Spleen (tissue), 11 donors: ENCODE results near the gene CCSER2. TPM values are rescaled to one million over a fixed set of nuclear protein-coding genes. Genes with fewer than 3 reads are reported as not detected.

ENCODE experiments used
- DNase-seq: peaks from one replicate; pipeline ENCODE4 v3.0.0-alpha.2; 2020
- H3K27ac ChIP-seq, 8 donors: fragments of 200-600 bp; sonication (generic) in 7 of 8; 1 replicate in 4 of 8; 2 replicates in 4 of 8; pipeline versions ENCODE4 v1.5.0 to v1.8.0; 2016 to 2021; ENCODE audit warnings: inconsistent platforms in 4 of 8, mild to moderate bottlenecking in 4 of 8, moderate library complexity in 1 of 8
- H3K27me3 ChIP-seq, 7 donors: fragments of 200-600 bp; sonication (generic) in 6 of 7; replicated peaks in 1 of 7; 1 replicate in 4 of 7; 2 replicates in 3 of 7; pipeline versions ENCODE4 v1.5.0 to v1.8.0; 2016 to 2021; ENCODE audit warnings: inconsistent platforms in 3 of 7, mild to moderate bottlenecking in 1 of 7
- H3K36me3 ChIP-seq, 6 donors: fragments of 200-600 bp; sonication (generic) in 5 of 6; 1 replicate in 4 of 6; 2 replicates in 2 of 6; pipeline versions ENCODE4 v1.5.0 to v1.8.0; 2016 to 2021; ENCODE audit warnings: inconsistent platforms in 2 of 6
- H3K4me1 ChIP-seq, 6 donors: fragments of 200-600 bp; sonication (generic) in 5 of 6; 1 replicate in 3 of 6; 2 replicates in 3 of 6; pipeline versions ENCODE4 v1.5.0 to v1.8.0; 2016 to 2021; ENCODE audit warnings: inconsistent platforms in 3 of 6
- H3K4me3 ChIP-seq, 8 donors: fragments of 200-600 bp; sonication (generic) in 7 of 8; 1 replicate in 4 of 8; 2 replicates in 4 of 8; pipeline versions ENCODE4 v1.5.0 to v1.8.0; 2016 to 2021; ENCODE audit warnings: inconsistent platforms in 4 of 8, mild to moderate bottlenecking in 4 of 8, moderate library complexity in 2 of 8
- H3K9me3 ChIP-seq, 8 donors: fragments of 200-600 bp; sonication (generic) in 7 of 8; 1 replicate in 4 of 8; 2 replicates in 4 of 8; pipeline versions ENCODE4 v1.5.0 to v1.8.0; 2016 to 2021; ENCODE audit warnings: inconsistent platforms in 4 of 8
- POLR2A ChIP-seq, 3 donors: fragments of 450-650 bp; IDR thresholded peaks; one replicate each; pipeline ENCODE4 v1.5.1; 2017; ENCODE audit warnings: antibody characterized with exemption in 3 of 3, mild to moderate bottlenecking in 1 of 3
- POLR2AphosphoS5 ChIP-seq, 3 donors: sonication (generic); formaldehyde crosslinking; IDR thresholded peaks; one replicate each; pipeline ENCODE4 v1.5.1; 2017; ENCODE audit warnings: antibody characterized with exemption in 3 of 3
- WGBS, 5 donors: extraction: QIAGEN DNeasy Blood & Tissue Kit in 3 of 5; methylation state at CpG; one replicate each; pipeline versions ENCODE4 v1.1.5 to v1.1.7; 2013 to 2018; 5-methylcytosine and 5-hydroxymethylcytosine counted together
- intact Hi-C: fragments of 100-400 bp; cut with DNase I; formaldehyde crosslinking; loops from one replicate; pipeline ENCODE4 v1.15.0; 2023; ENCODE audit warnings: low total_unique reads
- polyA plus RNA-seq, 3 donors: library from polyadenylated mRNA; stranded (reverse); fragments of 200-250 nt; gene quantifications; one replicate each; pipeline ENCODE4 v1.2.1, GENCODE V29; 2013
- total RNA-seq, 7 donors: library from RNA; depleted of rRNA in 3 of 7; stranded (reverse); fragments of >200 nt in 3 of 7; fragmentation: NEBNext Ultra II Directional in 4 of 7; extraction: Animal tissue kit (Norgen Biotek cat#: 25700) in 4 of 7; gene quantifications; one replicate each; pipeline versions ENCODE4 v1.1.0 to v1.2.1, GENCODE V29; 2016 to 2021
- TF ChIP-seq, protein P1 (sequence below), 11 experiments: fragments of 200-600 bp in 7 of 11; fragments of 450-650 bp in 4 of 11; sonication (generic) in 4 of 11; IDR thresholded peaks in 8 of 11; conservative IDR thresholded peaks in 3 of 11; 1 replicate in 7 of 11; 2 replicates in 4 of 11; pipeline versions ENCODE4 v1.4.0 to v1.8.0; 2016 to 2021; ENCODE audit warnings: antibody characterized with exemption in 11 of 11, inconsistent platforms in 4 of 11, mild to moderate bottlenecking in 1 of 11
- donor health status: healthy with polysubstance abuse.
- donor health status: DM: no; HTN: no; CAD: no; lungs with moderate emphysema.
- donor health status: DM: no; HTN: no; CAD: no.
- donor health status: Bipolar disorder and iron deficiency.
- donor health status: healthy.
- donor health status: DM: no; HTN: no; CAD: no.
- donor health status: DM: yes; HTN: yes; CAD: no.

Gene CCSER2
- total and polyA plus RNA-seq, 10 donors: 5.3 to 61.4 (median 45.2) TPM

DNA sequence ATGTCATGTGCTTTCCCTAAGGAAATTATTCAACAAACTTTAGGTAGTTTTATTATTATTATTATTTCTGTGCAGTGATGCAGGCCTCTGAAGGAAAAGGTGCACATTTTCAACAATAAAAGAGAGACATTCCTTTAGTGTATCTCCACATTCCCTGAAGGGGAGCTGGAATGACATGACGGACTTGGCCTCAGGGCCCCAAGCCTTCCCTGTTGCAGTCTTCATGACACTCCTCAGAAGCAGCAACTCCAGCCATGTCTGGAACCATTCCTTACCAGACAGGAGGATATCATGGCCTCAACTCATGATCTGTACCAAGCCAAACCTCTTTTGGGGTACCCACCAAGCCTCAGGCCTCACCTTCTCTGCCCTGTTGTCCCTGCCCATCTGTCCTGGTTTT is 35.2 kb upstream of the CCSER2 start:
- 80 to 90% (median 87%) methylated on average over 1 of the region's 1 CpG for WGBS, 5 donors
- peaks cover 0 to 3% (median 0%) of the 10 kb centered on the region in 7 donors for H3K27me3 ChIP-seq
- H3K4me3 ChIP-seq: no peak overlapping the region
- H3K4me1 ChIP-seq: no peaks in the 10 kb centered on the region
- H3K27ac ChIP-seq: no peak overlapping the region
- no peak for TF ChIP-seq POLR2AphosphoS5 (IDR thresholded peaks at IDR 0.05)
- TF ChIP-seq, protein P1, sequence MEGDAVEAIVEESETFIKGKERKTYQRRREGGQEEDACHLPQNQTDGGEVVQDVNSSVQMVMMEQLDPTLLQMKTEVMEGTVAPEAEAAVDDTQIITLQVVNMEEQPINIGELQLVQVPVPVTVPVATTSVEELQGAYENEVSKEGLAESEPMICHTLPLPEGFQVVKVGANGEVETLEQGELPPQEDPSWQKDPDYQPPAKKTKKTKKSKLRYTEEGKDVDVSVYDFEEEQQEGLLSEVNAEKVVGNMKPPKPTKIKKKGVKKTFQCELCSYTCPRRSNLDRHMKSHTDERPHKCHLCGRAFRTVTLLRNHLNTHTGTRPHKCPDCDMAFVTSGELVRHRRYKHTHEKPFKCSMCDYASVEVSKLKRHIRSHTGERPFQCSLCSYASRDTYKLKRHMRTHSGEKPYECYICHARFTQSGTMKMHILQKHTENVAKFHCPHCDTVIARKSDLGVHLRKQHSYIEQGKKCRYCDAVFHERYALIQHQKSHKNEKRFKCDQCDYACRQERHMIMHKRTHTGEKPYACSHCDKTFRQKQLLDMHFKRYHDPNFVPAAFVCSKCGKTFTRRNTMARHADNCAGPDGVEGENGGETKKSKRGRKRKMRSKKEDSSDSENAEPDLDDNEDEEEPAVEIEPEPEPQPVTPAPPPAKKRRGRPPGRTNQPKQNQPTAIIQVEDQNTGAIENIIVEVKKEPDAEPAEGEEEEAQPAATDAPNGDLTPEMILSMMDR (IDR thresholded peaks at IDR 0.05 in 8 of 11, conservative IDR thresholded peaks at IDR 0.05 in 3 of 11): no peak
- no peak for TF ChIP-seq POLR2A (IDR thresholded peaks at IDR 0.05)
- DNase-seq: no peak
- H3K9me3 ChIP-seq: no peaks in the 10 kb centered on the region
- H3K36me3 ChIP-seq: no peaks in the 10 kb centered on the region
- intact Hi-C loops: no loop called here

DNA sequence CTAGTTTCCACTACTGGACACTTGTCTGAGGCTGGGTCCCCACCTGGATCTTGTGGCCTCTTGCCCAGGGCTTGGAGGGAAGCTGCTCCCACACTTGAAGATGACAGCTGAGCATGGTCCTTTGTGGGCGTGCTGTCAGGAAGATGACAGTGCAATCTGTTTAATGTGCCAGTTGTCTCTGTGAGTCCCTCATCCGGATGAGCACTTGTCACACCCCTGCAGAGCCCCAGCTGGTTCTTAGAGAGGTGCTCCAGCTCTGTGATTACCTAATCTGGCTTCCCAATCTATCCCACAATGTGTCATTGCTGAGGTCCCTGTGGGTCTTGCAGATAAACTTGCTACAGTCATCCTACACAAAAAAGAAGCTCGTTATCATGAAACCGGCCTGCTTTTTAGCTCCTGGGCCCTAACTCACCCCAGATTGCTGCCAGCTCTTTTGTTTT is 34.8 kb upstream of the CCSER2 start:
- no peak overlapping the region for H3K27ac ChIP-seq
- intact Hi-C loops: no loop called here
- H3K27me3 ChIP-seq: peaks cover 0 to 8% (median 0%) of the 10 kb centered on the region in 7 donors
- no peaks in the 10 kb centered on the region for H3K36me3 ChIP-seq
- DNase-seq: no peak
- no peaks in the 10 kb centered on the region for H3K9me3 ChIP-seq
- no peaks in the 10 kb centered on the region for H3K4me1 ChIP-seq
- H3K4me3 ChIP-seq: no peak overlapping the region
- 19 to 44% (median 36%) methylated on average over 4 of the region's 4 CpGs for WGBS, 5 donors
- TF ChIP-seq POLR2AphosphoS5 (IDR thresholded peaks at IDR 0.05): no peak
- TF ChIP-seq, protein P1 (IDR thresholded peaks at IDR 0.05 in 8 of 11, conservative IDR thresholded peaks at IDR 0.05 in 3 of 11): no peak
- TF ChIP-seq POLR2A (IDR thresholded peaks at IDR 0.05): no peak

DNA sequence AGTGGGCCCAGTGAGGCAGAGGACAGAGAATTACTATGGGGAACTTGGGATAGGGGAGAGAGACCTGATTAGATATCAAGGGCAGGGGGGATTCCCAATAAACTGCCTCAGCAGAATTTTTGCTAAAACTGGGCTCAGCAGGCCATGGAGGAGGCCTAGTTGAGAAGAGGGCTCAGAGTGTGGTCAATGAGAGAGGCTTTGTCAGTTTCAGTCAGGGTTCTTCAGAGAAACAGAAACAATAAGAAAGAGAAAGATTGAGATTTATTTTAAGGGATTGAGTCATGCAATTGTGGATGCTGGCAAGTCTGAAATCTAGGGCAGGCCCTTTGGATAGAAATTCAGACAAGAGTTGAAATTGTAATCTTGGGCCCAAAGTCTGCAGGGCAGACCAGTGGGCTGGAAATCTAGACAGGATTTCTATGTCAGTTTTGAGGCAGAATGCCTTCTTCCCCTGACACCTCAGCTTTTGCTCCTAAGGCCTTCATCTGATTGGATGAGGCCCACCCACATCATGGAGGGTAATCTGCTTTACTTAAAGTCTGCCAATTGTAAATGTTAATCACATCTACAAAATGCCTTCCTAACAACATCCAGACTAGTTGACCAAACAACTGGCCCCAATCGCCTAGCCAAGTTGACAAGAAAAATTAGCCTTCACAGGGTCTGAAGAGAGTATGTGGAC is 33.5 kb upstream of the CCSER2 start:
- no peak overlapping the region for H3K27ac ChIP-seq
- no peaks in the 10 kb centered on the region for H3K9me3 ChIP-seq
- intact Hi-C loops: no loop called here
- H3K4me1 ChIP-seq: no peaks in the 10 kb centered on the region
- no peak overlapping the region for H3K4me3 ChIP-seq
- TF ChIP-seq POLR2A (IDR thresholded peaks at IDR 0.05): no peak
- H3K27me3 ChIP-seq: peaks cover 0 to 16% (median 0%) of the 10 kb centered on the region in 7 donors
- WGBS, 5 donors: 82 to 100% (median 94%) methylated on average over 1 of the region's 1 CpG
- no peak for DNase-seq
- H3K36me3 ChIP-seq: no peaks in the 10 kb centered on the region

DNA sequence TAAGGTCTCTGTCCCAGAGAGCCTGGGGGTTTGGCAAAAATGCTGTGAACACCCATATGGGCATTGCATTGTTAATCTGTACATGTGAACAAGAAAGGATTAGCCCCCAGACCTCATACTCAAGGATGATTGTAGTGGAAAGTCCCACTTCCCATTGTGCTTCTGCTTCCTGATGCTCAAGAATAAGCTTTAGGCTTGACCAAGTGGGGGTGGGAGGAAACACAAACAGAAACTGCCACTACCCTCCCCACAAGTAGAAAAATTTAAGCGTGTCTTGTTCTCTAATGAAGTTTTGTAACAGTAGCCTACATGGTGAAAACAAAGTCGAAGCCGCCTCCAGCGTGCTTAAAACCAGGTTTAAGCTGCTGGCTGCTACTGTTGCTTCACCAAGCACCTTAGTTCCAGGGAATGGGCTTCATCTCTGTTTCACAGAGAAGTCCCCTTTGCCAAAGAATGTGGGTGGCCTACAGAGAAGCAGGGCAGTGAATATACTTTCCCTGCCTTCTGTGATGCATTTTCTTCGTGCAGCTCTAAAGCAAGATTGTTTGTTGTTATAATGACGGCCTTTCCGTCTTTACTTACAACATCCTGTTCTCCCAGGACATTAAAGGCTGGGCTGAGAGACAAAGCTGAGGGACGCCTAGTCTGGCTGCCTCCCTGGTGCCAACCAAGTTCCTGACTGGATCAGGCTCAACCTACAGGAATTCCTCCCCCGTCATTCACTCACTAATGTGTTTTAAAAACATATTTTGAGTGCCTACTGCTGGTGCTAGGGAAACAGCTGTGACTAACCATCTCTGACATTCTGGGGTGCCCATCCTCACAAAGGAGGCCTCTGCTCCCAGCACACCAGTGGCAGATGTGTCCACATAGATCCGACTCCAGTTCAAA is 32.1 kb upstream of the CCSER2 start:
- Histone ChIP-seq H3K36me3 (no peaks in the 10 kb centered on the region), H3K4me1 (no peaks in the 10 kb centered on the region), H3K4me3 (no peak overlapping the region), H3K27ac (no peak overlapping the region), H3K27me3 (peaks cover 0 to 17% (median 0%) of the 10 kb centered on the region in 7 donors), H3K9me3 (no peaks in the 10 kb centered on the region)
- TF ChIP-seq, protein P1 (IDR thresholded peaks at IDR 0.05 in 8 of 11, conservative IDR thresholded peaks at IDR 0.05 in 3 of 11): no peak
- TF ChIP-seq POLR2AphosphoS5 (IDR thresholded peaks at IDR 0.05): no peak
- TF ChIP-seq POLR2A (IDR thresholded peaks at IDR 0.05): no peak
- no peak for DNase-seq
- intact Hi-C loops: no loop called here
- WGBS, 5 donors: 68 to 76% (median 71%) methylated on average over 10 of the region's 10 CpGs
